H9 (cell line): ENCODE measurements around the gene AP4E1. TPM values are rescaled to one million over a fixed set of nuclear protein-coding genes. Genes with fewer than 3 reads are reported as not detected.
"Not testable (repeated sequence)": the region's sequence is repeated elsewhere in the genome, so short reads cannot be mapped to it uniquely, and the experiment has no call there.

Experiments
- DNase-seq: peaks from one replicate; pipeline ENCODE4 v3.0.0-alpha.2; 2017
- H2AFZ ChIP-seq: one replicate; pipeline ENCODE4 v1.6.1; 2013; ENCODE audit warnings: mild to moderate bottlenecking, low read length, control low read depth, moderate library complexity
- H2AK5ac ChIP-seq: 2 replicates; pipeline ENCODE4 v1.6.1; 2013; ENCODE audit warnings: low read length, control low read depth, mixed read lengths; ENCODE audit not compliant: insufficient read length
- H2BK120ac ChIP-seq: one replicate; pipeline ENCODE4 v1.6.1; 2013; ENCODE audit warnings: low read depth, mild to moderate bottlenecking, low read length, control low read depth, inconsistent platforms; ENCODE audit not compliant: poor library complexity, severe bottlenecking
- H2BK12ac ChIP-seq: 2 replicates; pipeline ENCODE4 v1.6.1; 2013; ENCODE audit warnings: low read length, control low read depth, mixed read lengths, low read depth; ENCODE audit not compliant: insufficient read length
- H2BK15ac ChIP-seq: 2 replicates; pipeline ENCODE4 v1.6.1; 2013; ENCODE audit warnings: low read depth, low read length, control low read depth
- H2BK20ac ChIP-seq: one replicate; pipeline ENCODE4 v1.6.1; 2013; ENCODE audit warnings: low read depth, mild to moderate bottlenecking, low read length, control low read depth, inconsistent platforms; ENCODE audit not compliant: poor library complexity, severe bottlenecking
- H2BK5ac ChIP-seq: 2 replicates; pipeline ENCODE4 v1.6.1; 2013; ENCODE audit warnings: low read length, control low read depth, mixed read lengths; ENCODE audit not compliant: insufficient read length
- H3K14ac ChIP-seq: 2 replicates; pipeline ENCODE4 v1.6.1; 2013; ENCODE audit warnings: low read length, control low read depth; ENCODE audit not compliant: insufficient read depth
- H3K18ac ChIP-seq: 2 replicates; pipeline ENCODE4 v1.6.1; 2013; ENCODE audit warnings: low read depth, mild to moderate bottlenecking, mixed read lengths, low read length, control low read depth; ENCODE audit not compliant: insufficient read length
- H3K23ac ChIP-seq: 2 replicates; pipeline ENCODE4 v1.6.1; 2013; ENCODE audit warnings: low read length, control low read depth, mixed read lengths, low read depth; ENCODE audit not compliant: insufficient read length
- H3K23me2 ChIP-seq: 2 replicates; pipeline ENCODE4 v1.6.1; 2013; ENCODE audit warnings: low read depth, mild to moderate bottlenecking, mixed read lengths, low read length, control low read depth; ENCODE audit not compliant: insufficient read length, poor library complexity, severe bottlenecking
- H3K27ac ChIP-seq: 2 replicates; pipeline ENCODE4 v1.5.1; 2013; ENCODE audit warnings: low read length, control low read depth, mixed read lengths, low read depth; ENCODE audit not compliant: insufficient read length
- H3K27me3 ChIP-seq: 2 replicates; pipeline ENCODE4 v1.6.1; 2013; ENCODE audit warnings: low read length, control low read depth, inconsistent platforms; ENCODE audit not compliant: insufficient read depth
- H3K4ac ChIP-seq: 2 replicates; pipeline ENCODE4 v1.6.1; 2013; ENCODE audit warnings: low read depth, mild to moderate bottlenecking, control low read depth, inconsistent platforms, low read length, moderate library complexity
- H3K4me1 ChIP-seq: 2 replicates; pipeline ENCODE4 v1.6.1; 2013; ENCODE audit warnings: low read length, control low read depth, inconsistent platforms; ENCODE audit not compliant: insufficient read depth
- H3K4me2 ChIP-seq: 2 replicates; pipeline ENCODE4 v1.6.1; 2013; ENCODE audit warnings: low read length, control low read depth, mixed read lengths; ENCODE audit not compliant: insufficient read length, insufficient read depth
- H3K56ac ChIP-seq: 2 replicates; pipeline ENCODE4 v1.6.1; 2013; ENCODE audit warnings: low read depth, mild to moderate bottlenecking, mixed read lengths, low read length, control low read depth; ENCODE audit not compliant: insufficient read length
- H3K79me1 ChIP-seq: 2 replicates; pipeline ENCODE4 v1.6.1; 2013; ENCODE audit warnings: low read depth, mild to moderate bottlenecking, moderate library complexity, low read length, control low read depth, inconsistent platforms; ENCODE audit not compliant: insufficient read depth, poor library complexity, severe bottlenecking
- H3K79me2 ChIP-seq: 2 replicates; pipeline ENCODE4 v1.6.1; 2013; ENCODE audit warnings: low read length, control low read depth, inconsistent platforms; ENCODE audit not compliant: insufficient read depth
- H3K9ac ChIP-seq: 2 replicates; pipeline ENCODE4 v1.6.1; 2013; ENCODE audit warnings: low read length, control low read depth, mixed read lengths; ENCODE audit not compliant: insufficient read length; ENCODE audit errors: extremely low read depth
- H3K9me3 ChIP-seq: one replicate; pipeline ENCODE4 v1.6.1; 2013; ENCODE audit warnings: low read depth, low read length, inconsistent platforms; ENCODE audit not compliant: control insufficient read depth
- H3T11ph ChIP-seq: one replicate; pipeline ENCODE4 v1.6.1; 2013; ENCODE audit warnings: mild to moderate bottlenecking, low read length, control low read depth, inconsistent platforms
- H4K20me1 ChIP-seq: one replicate; pipeline ENCODE4 v1.6.1; 2013; ENCODE audit not compliant: control insufficient read depth, insufficient read length, insufficient read depth
- H4K5ac ChIP-seq: 2 replicates; pipeline ENCODE4 v1.6.1; 2013; ENCODE audit warnings: low read depth, mild to moderate bottlenecking, mixed read lengths, low read length, control low read depth; ENCODE audit not compliant: insufficient read length
- H4K8ac ChIP-seq: replicated peaks from 2 replicates; pipeline ENCODE4 v1.6.1; 2013; ENCODE audit warnings: low read length, control low read depth, mixed read lengths, low read depth; ENCODE audit not compliant: insufficient read length
- H4K91ac ChIP-seq: 2 replicates; pipeline ENCODE4 v1.6.1; 2013; ENCODE audit warnings: low read depth, mild to moderate bottlenecking, moderate library complexity, mixed read lengths, low read length, control low read depth; ENCODE audit not compliant: insufficient read length
- H3K27ac Mint-ChIP-seq, 3 experiments: 2 replicates in 2 of 3; 3 replicates in 1 of 3; pipeline ENCODE4 v1.8.0; 2020 to 2021; ENCODE audit warnings: mixed read lengths in 3 of 3, mild to moderate bottlenecking in 1 of 3, moderate library complexity in 1 of 3
- H3K27me3 Mint-ChIP-seq: 2 replicates; pipeline ENCODE4 v1.8.0; 2021; ENCODE audit warnings: low read depth, mild to moderate bottlenecking, moderate library complexity, mixed read lengths
- H3K36me3 Mint-ChIP-seq, 3 experiments: 2 replicates in 2 of 3; 3 replicates in 1 of 3; pipeline ENCODE4 v1.8.0; 2020 to 2021; ENCODE audit warnings: low read depth in 3 of 3, mixed read lengths in 3 of 3; ENCODE audit not compliant: insufficient read depth in 1 of 3
- H3K4me1 Mint-ChIP-seq, 2 experiments: 2 replicates each; pipeline ENCODE4 v1.8.0; 2020; ENCODE audit warnings: mixed read lengths in 2 of 2
- H3K4me3 Mint-ChIP-seq, 2 experiments: 2 replicates in 1 of 2; 3 replicates in 1 of 2; pipeline ENCODE4 v1.8.0; 2020 to 2021; ENCODE audit warnings: mild to moderate bottlenecking in 2 of 2, mixed read lengths in 2 of 2, moderate library complexity in 1 of 2
- H3K9me3 Mint-ChIP-seq, 2 experiments: 2 replicates in 1 of 2; 3 replicates in 1 of 2; pipeline ENCODE4 v1.8.0; 2020; ENCODE audit warnings: mild to moderate bottlenecking in 2 of 2, mixed read lengths in 2 of 2, moderate library complexity in 1 of 2
- CTCF ChIP-seq: fragments of 200-600 bp; sonication (generic); conservative IDR thresholded peaks from 3 replicates; pipeline ENCODE4 v1.8.0; 2021; ENCODE audit warnings: antibody characterized with exemption, mild to moderate bottlenecking
- WGBS: extraction: QIAGEN DNeasy Blood & Tissue Kit; methylation state at CpG from one replicate; pipeline ENCODE4 v1.1.7; 2013; ENCODE audit warnings: missing lambda C conversion rate, low lambda C conversion rate, mixed read lengths; ENCODE audit not compliant: insufficient read length; ENCODE audit errors: extremely low coverage; 5-methylcytosine and 5-hydroxymethylcytosine counted together
- total RNA-seq: library from RNA; stranded (reverse); gene quantifications from 2 replicates; pipeline ENCODE4 v1.2.1, GENCODE V29; 2021

AP4E1 gene
- total RNA-seq, 1 experiment from 2014 or later: 13.8 TPM

GRCh38 chr15:50953302-50953701 is 44.8 kb downstream of the AP4E1 start:
- Histone ChIP-seq H4K91ac (no peak overlapping the region), H3K14ac (no peak overlapping the region), H3K56ac (no peak overlapping the region), H2BK5ac (no peak overlapping the region), H3K23me2 (no peaks in the 10 kb centered on the region), H3K4me1 (no peaks in the 10 kb centered on the region), H2AFZ (no peak overlapping the region), H3K4me2 (no peak overlapping the region), H4K8ac (no peak overlapping the region), H3K9ac (no peak overlapping the region), H2AK5ac (no peak overlapping the region), H3K18ac (no peak overlapping the region), H4K5ac (no peak overlapping the region), H3K79me1 (no peaks in the 10 kb centered on the region), H3K27me3 (no peaks in the 10 kb centered on the region), H3K79me2 (no peaks in the 10 kb centered on the region), H2BK12ac (no peak overlapping the region), H4K20me1 (no peaks in the 10 kb centered on the region), H3K23ac (no peak overlapping the region), H3T11ph (no peak overlapping the region), H3K9me3 (no peaks in the 10 kb centered on the region), H2BK20ac (no peak overlapping the region), H3K4ac (no peak overlapping the region), H3K27ac (no peak overlapping the region), H2BK15ac (no peak overlapping the region), H2BK120ac (no peak overlapping the region)
- Mint-ChIP-seq H3K4me1 (peaks cover 0 to under 1% of the 10 kb centered on the region in 2 experiments; a peak in 1 of 4 replicates), H3K27me3 (no peaks in the 10 kb centered on the region), H3K27ac (no peak overlapping the region; a peak in 1 of 7 replicates), H3K36me3 (peaks cover 23 to 57% (median 31%) of the 10 kb centered on the region in 3 experiments), H3K9me3 (peaks cover 0 to 2% of the 10 kb centered on the region in 2 experiments; a peak in 2 of 5 replicates), H3K4me3 (no peak overlapping the region)
- WGBS: no CpG with 5 or more reads among the region's 2 CpGs
- TF ChIP-seq CTCF: no peak
- DNase-seq: no peak

- H3K79me1 ChIP-seq, H4K20me1 ChIP-seq, H3K27me3 ChIP-seq, H3K9me3 Mint-ChIP-seq, H2AFZ ChIP-seq, H3K4me1 Mint-ChIP-seq, H2BK20ac ChIP-seq, H2BK120ac ChIP-seq, H4K5ac ChIP-seq, H3K4me1 ChIP-seq, H3K27ac ChIP-seq, H3K9ac ChIP-seq, H2AK5ac ChIP-seq, H2BK12ac ChIP-seq, H3K56ac ChIP-seq, H3K4me2 ChIP-seq, H3K79me2 ChIP-seq, H3K27me3 Mint-ChIP-seq, H3K27ac Mint-ChIP-seq, H3K23me2 ChIP-seq, H3K4me3 Mint-ChIP-seq, H3K14ac ChIP-seq, H4K91ac ChIP-seq, H3K18ac ChIP-seq, H3T11ph ChIP-seq, H3K4ac ChIP-seq, DNase-seq, H4K8ac ChIP-seq, H3K9me3 ChIP-seq, H3K23ac ChIP-seq, H2BK5ac ChIP-seq, H2BK15ac ChIP-seq: not testable (repeated sequence)
- WGBS: no CpG with 5 or more reads among the region's 6 CpGs
- peaks cover 33 to 64% (median 42%) of the 10 kb centered on the region in 3 experiments for H3K36me3 Mint-ChIP-seq
Measured at GRCh38 chr15:50954837-50955236, 46.4 kb downstream of the AP4E1 start.
